ENCODE results near the gene IQGAP3.

The IQGAP3 gene

DNA sequence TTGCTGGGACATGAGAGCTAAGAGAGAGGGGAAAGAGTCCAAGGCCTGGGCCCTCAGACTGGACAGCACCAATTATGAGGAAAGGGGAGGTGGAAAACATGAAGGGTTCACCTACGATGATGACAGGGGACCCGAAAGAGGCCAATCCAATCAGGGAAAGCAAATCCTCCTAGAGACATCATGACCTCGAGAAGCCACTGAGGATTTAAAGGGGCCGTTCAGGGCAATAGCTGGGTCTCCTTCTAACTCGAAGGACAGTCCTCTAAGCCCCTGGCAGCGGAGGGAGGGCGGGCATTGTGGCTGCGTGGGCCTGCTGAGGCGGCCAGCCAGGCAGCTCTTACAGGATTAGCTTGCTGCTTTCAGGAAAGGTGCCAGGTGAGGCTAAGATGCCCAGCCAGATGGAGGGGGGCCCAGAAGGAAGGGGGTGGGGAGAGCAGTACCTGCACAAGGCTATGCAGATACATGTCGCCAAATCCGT is 79.2 kb downstream of the IQGAP3 start:
- Histone ChIP-seq H3K4me3 (ENCODE audit: low read length) (peak overlapping the region; percentile 68), H2AFZ (ENCODE audit: low read depth, low read length) (no peak overlapping the region), H3K4me2 (ENCODE audit: low read length) (peak overlapping the region; percentile 96), H3K27me3 (ENCODE audit: low read depth, low read length) (no peaks in the 10 kb centered on the region), H3K9ac (ENCODE audit: low read length) (peak overlapping the region; percentile 68), H3K9me3 (ENCODE audit: insufficient read depth, low read length) (no peaks in the 10 kb centered on the region), H3K79me2 (ENCODE audit: low read length) (peaks cover 100% of the 10 kb centered on the region), H3K27ac (ENCODE audit: low read length) (peak overlapping the region; percentile 83), H4K20me1 (ENCODE audit: insufficient read depth, low read length) (peaks cover 69% of the 10 kb centered on the region), H3K36me3 (replicated peaks; ENCODE audit: low read depth, low read length) (peaks cover 11% of the 10 kb centered on the region), H3K4me1 (ENCODE audit: low read length) (peaks cover 95% of the 10 kb centered on the region)
- TF ChIP-seq, protein P1, sequence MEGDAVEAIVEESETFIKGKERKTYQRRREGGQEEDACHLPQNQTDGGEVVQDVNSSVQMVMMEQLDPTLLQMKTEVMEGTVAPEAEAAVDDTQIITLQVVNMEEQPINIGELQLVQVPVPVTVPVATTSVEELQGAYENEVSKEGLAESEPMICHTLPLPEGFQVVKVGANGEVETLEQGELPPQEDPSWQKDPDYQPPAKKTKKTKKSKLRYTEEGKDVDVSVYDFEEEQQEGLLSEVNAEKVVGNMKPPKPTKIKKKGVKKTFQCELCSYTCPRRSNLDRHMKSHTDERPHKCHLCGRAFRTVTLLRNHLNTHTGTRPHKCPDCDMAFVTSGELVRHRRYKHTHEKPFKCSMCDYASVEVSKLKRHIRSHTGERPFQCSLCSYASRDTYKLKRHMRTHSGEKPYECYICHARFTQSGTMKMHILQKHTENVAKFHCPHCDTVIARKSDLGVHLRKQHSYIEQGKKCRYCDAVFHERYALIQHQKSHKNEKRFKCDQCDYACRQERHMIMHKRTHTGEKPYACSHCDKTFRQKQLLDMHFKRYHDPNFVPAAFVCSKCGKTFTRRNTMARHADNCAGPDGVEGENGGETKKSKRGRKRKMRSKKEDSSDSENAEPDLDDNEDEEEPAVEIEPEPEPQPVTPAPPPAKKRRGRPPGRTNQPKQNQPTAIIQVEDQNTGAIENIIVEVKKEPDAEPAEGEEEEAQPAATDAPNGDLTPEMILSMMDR (IDR thresholded peaks at IDR 0.05; ENCODE audit: low read depth, low read length) = no peak
- no peak for TF ChIP-seq EZH2phosphoT487 (IDR thresholded peaks at IDR 0.05; ENCODE audit: low read depth)

DNA sequence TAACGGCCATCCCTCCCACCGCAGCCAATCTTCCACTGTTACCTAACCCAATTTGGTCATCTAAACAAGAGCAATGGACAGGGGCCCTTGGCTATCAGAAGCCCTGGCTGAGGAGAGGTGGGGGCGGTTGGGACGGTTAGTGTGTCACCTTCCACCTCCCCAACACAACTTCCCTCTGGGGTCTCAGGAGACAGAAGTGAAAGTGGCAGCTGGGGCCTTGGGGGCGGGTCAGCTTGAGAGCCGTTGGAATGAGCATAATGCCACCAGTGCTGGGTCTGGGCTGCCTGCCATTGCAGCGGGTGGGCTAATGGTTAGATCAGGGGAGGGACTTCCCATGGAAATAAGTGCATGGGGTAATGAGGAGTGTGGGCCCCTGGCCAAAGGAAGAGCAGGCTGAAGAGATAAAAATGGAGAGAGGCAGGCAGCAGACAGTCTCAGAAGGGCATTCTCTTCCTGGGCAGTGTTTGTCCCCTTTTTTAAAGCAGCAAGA is 79.7 kb downstream of the IQGAP3 start:
- TF ChIP-seq, protein P1 (IDR thresholded peaks at IDR 0.05; ENCODE audit: low read depth, low read length) = no peak
- no peak for TF ChIP-seq EZH2phosphoT487 (IDR thresholded peaks at IDR 0.05; ENCODE audit: low read depth)
- Histone ChIP-seq H3K79me2 (ENCODE audit: low read length) (peaks cover 100% of the 10 kb centered on the region), H3K9me3 (ENCODE audit: insufficient read depth, low read length) (no peaks in the 10 kb centered on the region), H4K20me1 (ENCODE audit: insufficient read depth, low read length) (peaks cover 69% of the 10 kb centered on the region), H3K27ac (ENCODE audit: low read length) (peak overlapping the region; percentile 83), H3K4me2 (ENCODE audit: low read length) (peak overlapping the region; percentile 96), H3K9ac (ENCODE audit: low read length) (peak overlapping the region; percentile 68), H3K4me1 (ENCODE audit: low read length) (peaks cover 95% of the 10 kb centered on the region), H3K27me3 (ENCODE audit: low read depth, low read length) (no peaks in the 10 kb centered on the region), H3K36me3 (replicated peaks; ENCODE audit: low read depth, low read length) (peaks cover 11% of the 10 kb centered on the region), H3K4me3 (ENCODE audit: low read length) (peak overlapping the region; percentile 68), H2AFZ (ENCODE audit: low read depth, low read length) (no peak overlapping the region)

DNA sequence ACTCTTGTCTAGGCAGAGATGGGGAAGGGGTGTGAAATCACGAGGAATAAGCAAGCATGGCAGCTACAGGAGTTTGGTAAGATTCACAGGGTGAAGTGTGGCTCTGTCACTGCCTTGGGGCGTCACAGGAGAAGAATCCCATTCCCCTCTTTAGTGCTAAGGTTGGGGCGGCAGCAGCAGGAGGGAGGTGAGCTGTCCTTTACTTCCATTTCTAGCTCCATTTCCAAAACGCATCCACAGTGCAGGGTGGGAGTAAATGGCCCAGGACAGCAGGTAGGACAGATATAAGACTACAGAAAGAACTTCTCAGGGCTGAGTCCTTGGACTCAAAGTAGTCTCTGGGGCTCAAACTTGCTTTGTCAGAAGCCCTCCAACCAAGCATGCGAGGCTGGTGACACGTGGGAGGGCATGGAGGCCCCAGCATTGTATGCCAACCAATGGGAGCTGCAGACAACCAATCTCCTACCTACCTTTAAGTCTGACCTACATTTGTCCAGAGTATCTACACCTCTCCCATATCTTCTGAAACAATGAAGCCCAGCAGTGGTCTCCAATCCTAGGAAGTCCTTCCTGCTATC is 80.3 kb downstream of the IQGAP3 start:
- Histone ChIP-seq H3K4me3 (ENCODE audit: low read length) (peak overlapping the region; percentile 68), H3K4me1 (ENCODE audit: low read length) (peaks cover 95% of the 10 kb centered on the region), H3K27me3 (ENCODE audit: low read depth, low read length) (no peaks in the 10 kb centered on the region), H4K20me1 (ENCODE audit: insufficient read depth, low read length) (peaks cover 69% of the 10 kb centered on the region), H3K79me2 (ENCODE audit: low read length) (peaks cover 100% of the 10 kb centered on the region), H3K27ac (ENCODE audit: low read length) (peak overlapping the region; percentile 83), H3K9me3 (ENCODE audit: insufficient read depth, low read length) (no peaks in the 10 kb centered on the region), H3K9ac (ENCODE audit: low read length) (peak overlapping the region; percentile 68), H3K4me2 (ENCODE audit: low read length) (peak overlapping the region; percentile 96), H2AFZ (ENCODE audit: low read depth, low read length) (no peak overlapping the region), H3K36me3 (replicated peaks; ENCODE audit: low read depth, low read length) (peaks cover 6% of the 10 kb centered on the region)
- TF ChIP-seq, protein P1 (IDR thresholded peaks at IDR 0.05; ENCODE audit: low read depth, low read length) = no peak
- TF ChIP-seq EZH2phosphoT487 (IDR thresholded peaks at IDR 0.05; ENCODE audit: low read depth) = no peak

DNA sequence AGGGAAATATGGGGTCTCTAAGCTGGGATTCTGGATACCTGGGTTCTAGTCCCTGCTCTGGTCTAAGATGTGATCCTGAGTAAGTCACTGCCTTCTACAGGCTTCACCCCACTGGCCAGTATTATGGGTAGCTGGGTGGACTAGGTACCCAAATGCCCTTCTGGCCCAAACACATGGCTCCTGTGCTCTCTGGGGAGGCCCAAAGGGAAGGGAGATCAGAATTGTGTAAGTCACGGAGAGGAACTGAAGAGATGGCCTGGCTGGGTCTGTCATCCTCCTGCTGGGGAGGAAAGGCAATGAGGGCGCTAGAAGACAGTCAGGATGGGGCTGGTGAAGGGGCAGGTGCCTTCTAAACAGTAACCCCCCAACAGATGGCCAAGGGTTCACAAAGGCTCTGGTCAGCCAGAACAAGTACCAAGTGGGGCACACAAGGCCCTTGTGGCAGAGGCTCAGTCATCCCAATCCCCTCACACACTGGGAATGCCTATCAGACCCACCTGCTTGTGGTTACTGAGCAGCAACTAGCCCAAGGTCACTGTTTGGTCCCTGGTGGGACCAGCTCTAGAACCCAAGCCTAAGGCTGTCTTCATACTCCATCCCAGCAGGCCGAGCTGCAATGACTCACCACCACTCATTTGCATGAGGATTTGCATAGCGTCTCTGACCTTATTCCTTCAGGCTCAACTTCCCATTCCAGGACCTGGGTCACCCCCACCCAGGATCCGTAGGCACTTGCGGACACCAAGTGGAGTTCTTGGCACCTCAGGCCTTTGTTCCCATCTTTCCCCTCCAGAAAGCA is 81.0 kb downstream of the IQGAP3 start:
- H3K4me1 ChIP-seq (ENCODE audit: low read length) = peaks cover 95% of the 10 kb centered on the region
- H3K79me2 ChIP-seq (ENCODE audit: low read length) = peaks cover 100% of the 10 kb centered on the region
- peak overlapping the region; percentile 83 for H3K27ac ChIP-seq (ENCODE audit: low read length)
- H3K9ac ChIP-seq (ENCODE audit: low read length) = peak overlapping the region; percentile 68
- peaks cover 69% of the 10 kb centered on the region for H4K20me1 ChIP-seq (ENCODE audit: insufficient read depth, low read length)
- no peak for TF ChIP-seq EZH2phosphoT487 (IDR thresholded peaks at IDR 0.05; ENCODE audit: low read depth)
- TF ChIP-seq, protein P1 (IDR thresholded peaks at IDR 0.05; ENCODE audit: low read depth, low read length) = peak; percentile 22; the same call in 1 of the 2 replicates
- no peak overlapping the region for H2AFZ ChIP-seq (ENCODE audit: low read depth, low read length)
- H3K4me2 ChIP-seq (ENCODE audit: low read length) = peak overlapping the region; percentile 96
- H3K9me3 ChIP-seq (ENCODE audit: insufficient read depth, low read length) = no peaks in the 10 kb centered on the region
- H3K36me3 ChIP-seq (replicated peaks; ENCODE audit: low read depth, low read length) = peaks cover 9% of the 10 kb centered on the region
- no peaks in the 10 kb centered on the region for H3K27me3 ChIP-seq (ENCODE audit: low read depth, low read length)
- peak overlapping the region; percentile 68 for H3K4me3 ChIP-seq (ENCODE audit: low read length)
